GM21381 (cell line): ENCODE results near the gene ZNF333.
"Not testable (repeated sequence)": the region's sequence is repeated elsewhere in the genome, so short reads cannot be mapped to it uniquely, and the experiment has no call there.

Experiments used
- ATAC-seq: cut with Tn5 transposase; IDR thresholded peaks from one replicate; pipeline ENCODE4 v1.9.1; 2021; ENCODE audit warnings: mild to moderate bottlenecking, moderate library complexity; ENCODE audit not compliant: unreplicated experiment

Gene ZNF333

DNA sequence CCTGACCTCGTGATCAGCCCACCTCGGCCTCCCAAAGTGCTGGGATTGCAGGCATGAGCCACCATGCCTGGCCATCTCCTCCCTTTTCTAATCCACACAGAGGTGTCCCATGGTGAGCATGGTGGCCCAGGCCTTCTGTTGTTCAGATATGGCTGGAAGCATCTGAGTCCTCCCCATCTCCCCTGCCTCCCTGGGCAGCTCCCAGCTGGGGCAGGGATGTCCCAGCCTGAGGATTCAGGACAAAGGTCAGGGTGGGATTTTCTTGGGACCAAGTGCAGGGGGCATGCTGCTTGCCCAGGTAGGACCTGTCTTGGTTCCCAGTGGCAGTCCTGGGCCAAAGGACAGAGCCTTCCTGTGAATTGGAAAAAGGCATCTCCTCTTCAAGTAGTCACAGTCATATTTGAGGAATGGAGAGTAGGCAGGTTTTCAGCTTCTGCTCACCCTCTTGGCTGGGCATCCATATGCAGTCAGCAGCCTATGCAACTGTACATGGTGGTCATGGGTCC lies 77.7 kb downstream of the ZNF333 start:
- no peak for ATAC-seq

GRCh38 chr19:14768001-14768400 lies 78.2 kb downstream of the ZNF333 start:
- no peak for ATAC-seq

DNA sequence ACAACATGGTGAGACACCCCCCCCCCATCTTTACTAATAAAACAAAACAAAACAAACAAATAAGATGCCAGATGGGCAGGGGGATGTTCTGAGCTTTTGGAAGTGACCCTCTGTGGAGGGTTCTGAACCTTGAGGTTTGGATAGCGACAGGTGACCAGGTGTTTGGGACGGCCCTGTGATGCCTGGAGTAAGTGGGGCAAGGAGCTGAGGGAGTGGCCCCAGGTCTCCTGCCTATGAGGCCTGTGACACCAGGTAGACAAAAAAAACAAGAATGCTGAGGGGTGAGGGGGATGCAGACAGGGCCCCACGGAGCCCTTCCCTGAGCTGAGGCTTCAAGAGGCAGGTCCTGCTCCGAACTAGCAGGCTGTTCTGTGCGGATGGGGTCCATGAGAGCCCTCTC lies 79.4 kb downstream of the ZNF333 start:
- ATAC-seq = no peak

- no peak for ATAC-seq
Measured at GRCh38 chr19:14770136-14770535, 80.3 kb downstream of the ZNF333 start.

GRCh38 chr19:14770944-14771839 lies 81.3 kb downstream of the ZNF333 start:
- no peak for ATAC-seq

DNA sequence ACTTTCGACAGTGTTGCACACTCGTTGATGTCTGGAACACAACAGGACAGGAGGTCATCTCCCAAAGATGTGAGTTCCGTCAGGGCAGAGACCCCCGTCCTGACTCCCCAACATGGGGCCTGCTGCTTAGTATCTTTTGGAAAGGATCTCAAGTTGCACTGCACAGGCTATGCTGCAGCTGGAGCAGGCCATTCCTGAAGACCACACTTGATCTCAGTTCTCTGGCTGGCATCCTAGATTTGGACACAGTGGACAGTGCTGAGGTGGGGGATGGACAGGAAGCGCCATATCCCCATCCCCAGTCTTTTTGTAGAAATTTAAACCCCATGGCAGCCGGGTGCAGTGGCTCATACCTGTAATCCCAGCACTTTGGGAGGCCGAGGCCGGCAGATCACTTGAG lies 82.6 kb downstream of the ZNF333 start:
- no peak for ATAC-seq

DNA sequence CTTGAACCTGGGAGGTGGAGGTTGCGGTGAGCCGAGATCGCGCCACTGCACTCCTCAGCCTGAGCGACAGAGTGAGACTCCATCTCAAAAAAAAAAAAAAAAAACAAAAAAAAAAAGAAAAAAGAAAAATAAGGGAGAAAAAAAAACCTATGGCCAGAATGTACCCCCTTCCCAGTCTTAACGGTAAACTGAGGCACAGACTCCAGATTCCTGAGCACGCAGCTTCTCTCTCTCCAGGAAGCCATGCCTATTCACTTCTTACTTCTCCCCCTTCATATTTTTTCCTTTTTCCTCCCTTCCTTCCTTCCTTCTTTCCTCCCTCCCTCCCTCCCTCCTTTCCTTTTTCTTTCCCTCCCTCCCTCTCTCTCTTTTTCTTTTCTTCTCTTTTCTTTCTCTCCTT lies 83.1 kb downstream of the ZNF333 start:
- ATAC-seq = no peak

GRCh38 chr19:14773722-14774121 lies 83.9 kb downstream of the ZNF333 start:
- not testable (repeated sequence) for ATAC-seq

- ATAC-seq = no peak
Measured at GRCh38 chr19:14774373-14774772, 84.5 kb downstream of the ZNF333 start.

DNA sequence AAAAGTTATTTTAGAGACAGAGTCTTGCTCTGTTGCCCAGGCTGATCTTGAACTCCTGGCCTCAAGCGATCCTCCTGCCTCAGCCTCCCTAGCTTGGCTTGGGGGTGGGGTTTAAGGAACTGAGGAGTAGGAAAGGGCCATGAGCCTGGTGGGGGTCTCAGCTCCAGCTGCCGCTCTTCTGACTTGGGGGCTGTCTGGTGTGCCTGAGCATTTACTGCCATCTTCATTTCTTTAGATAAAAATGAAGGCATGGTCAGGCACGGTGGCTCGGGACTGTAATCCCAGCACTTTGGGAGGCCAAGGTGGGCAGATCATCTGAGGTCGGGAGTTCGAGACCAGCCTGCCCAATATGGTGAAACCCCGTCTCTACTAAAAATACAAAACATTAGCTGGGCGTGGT lies 85.5 kb downstream of the ZNF333 start:
- not testable (repeated sequence) for ATAC-seq

DNA sequence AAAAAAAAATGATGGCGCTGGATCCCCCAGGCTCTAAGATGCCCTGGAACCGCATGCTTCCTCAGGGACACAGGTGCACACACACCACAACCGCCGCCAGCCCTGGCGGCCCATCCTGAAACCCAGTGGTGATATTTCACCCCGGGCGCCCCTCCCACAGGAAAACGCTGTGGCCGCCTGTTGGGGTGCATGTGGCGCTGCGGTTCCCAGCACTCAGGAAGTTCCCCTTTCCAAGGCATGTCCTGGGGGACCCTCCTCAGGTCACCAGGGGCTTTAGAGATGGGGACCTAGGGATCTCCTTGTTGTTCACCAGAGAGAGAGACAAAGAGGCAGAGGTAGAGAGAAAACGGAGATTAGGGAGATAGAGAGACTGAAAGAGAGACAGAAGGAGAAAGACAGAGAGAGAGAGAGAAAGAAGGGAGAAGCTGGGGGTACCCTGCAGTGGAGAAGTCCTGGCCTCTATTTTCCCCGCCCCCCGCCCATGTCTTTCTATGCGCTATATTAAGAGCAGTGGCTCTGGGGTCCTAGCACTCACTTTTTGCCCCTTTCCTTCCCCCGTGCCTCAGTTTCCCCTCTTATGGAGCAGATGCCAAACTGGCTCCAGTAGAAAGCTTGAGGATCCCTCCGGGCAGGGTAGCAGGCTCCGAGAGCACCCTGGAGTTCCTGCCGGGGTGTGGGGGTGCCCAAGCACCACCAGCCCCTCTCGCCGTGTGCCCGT lies 86.2 kb downstream of the ZNF333 start:
- no peak for ATAC-seq

DNA sequence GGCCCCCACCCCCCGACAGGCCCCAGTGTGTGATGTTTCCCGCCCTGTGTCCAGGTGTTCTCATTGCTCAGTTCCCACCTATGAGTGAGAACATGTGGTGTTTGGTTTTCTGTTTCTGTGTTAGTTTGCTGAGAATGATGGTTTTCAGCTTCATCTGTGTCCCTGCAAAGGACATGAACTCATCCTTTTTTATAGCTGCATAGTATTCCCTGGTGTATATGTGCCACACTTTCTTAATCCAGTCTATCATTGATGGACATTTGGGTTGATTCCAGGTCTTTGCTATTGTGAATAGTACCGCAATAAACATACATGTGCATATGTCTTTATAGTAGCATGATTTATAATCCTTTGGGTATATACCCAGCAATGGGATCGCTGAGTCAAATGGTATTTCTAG lies 87.8 kb downstream of the ZNF333 start:
- not testable (repeated sequence) for ATAC-seq

DNA sequence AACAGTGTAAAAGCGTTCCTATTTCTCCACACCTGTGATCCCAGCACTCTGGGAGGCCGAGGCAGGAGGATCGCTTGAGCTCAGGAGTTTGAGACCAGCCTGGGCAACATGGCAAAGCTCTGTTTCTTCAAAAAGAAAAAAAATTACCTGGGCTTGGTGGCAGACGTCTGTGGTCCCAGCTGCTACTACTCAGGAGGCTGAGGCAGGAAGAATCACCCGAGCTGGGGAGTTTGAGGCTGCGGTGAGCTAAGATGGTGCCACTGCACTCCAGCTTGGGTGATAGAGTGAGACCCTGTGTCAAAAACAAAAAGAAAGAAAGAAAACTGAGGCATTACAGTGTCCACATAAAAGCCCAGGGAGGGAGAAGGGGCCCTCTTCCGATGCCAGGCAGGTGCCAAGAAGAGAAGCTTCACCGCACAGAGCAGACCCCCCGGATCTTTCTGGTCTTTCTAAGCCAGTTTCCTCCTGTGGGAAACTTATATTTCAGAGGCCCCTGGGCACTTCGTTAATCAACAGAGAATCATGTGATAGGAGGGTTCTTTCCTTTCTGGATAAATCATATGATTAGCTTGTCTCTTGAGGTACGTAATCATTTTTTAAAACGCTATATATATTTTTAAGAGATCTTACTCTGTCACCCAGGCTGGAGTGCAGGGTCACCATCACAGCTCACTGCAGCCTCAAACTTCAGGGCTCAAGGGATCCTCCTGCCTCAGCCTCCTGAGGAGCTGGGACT lies 88.4 kb downstream of the ZNF333 start, which contains the start of gene ADGRE2:
Gene ADGRE2 (minus strand): TSS at position 451 of the 736 bp plus-strand sequence. CDS start 1,804 bp downstream, outside the sequence.
- ATAC-seq = not testable (repeated sequence)

- ATAC-seq = no peak
Measured at GRCh38 chr19:14779151-14779550, 89.3 kb downstream of the ZNF333 start.

DNA sequence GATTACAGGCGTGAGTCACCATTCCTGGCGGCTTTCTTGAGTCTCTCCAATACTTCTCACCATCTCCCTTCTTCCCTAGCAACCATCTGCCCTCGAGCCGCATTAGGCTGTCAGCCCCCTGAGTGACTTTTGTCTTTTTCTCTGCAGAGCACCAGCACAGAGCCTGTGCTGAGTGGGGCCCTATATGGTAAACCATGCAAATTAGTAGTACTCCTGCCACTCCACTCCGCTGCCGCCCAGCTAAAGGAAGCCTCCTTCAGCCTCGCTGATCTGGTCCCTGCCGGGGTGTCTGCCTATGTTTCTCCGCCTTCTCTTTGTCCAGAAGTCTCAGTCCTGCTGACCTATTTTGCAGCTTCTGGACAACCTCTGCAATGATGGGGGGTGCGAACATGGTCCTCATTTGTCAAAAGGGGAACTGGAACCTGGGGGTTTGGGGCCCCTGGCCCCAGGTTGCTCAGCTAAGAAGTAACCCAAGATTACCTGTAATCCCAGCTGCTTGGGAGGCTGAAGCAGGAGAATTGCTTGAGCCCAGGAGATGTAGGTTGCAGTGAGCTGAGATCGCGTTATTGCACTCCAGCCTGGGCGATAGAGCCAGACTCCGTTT lies 90.9 kb downstream of the ZNF333 start:
- not testable (repeated sequence) for ATAC-seq

GRCh38 chr19:14781713-14782536 lies 92.1 kb downstream of the ZNF333 start:
- not testable (repeated sequence) for ATAC-seq

- no peak for ATAC-seq
Measured at GRCh38 chr19:14782626-14783409, 93.0 kb downstream of the ZNF333 start.
